Activated naive CD4-positive, alpha-beta T cell treated with anti-CD3 and anti-CD28 coated beads, Interleukin-2, amount 50 U/mL, for 72 hours (primary cell): ENCODE measurements around the gene RAP1GAP. TPM values are rescaled to one million over a fixed set of nuclear protein-coding genes. Genes with fewer than 3 reads are reported as not detected.
A peak's percentile ranks its signal among the peaks of the same experiment; 100 is the strongest.

Experiments used
- ATAC-seq, 2 donors: fragments of 150-1000 bp; cut with Tn5 transposase; 2 replicates each; pipeline ENCODE4 v1.10.0; 2021; ENCODE audit warnings: mild to moderate bottlenecking in 2 of 2, moderate library complexity in 2 of 2
- DNase-seq, 2 donors: peaks; one replicate each; pipeline ENCODE4 v3.0.0; 2021 to 2022; ENCODE audit warnings: low spot score in 2 of 2
- H3K27ac Mint-ChIP-seq, 2 donors: one replicate each; pipeline ENCODE4 v1.8.0; 2022; ENCODE audit warnings: mild to moderate bottlenecking in 2 of 2, mixed read lengths in 2 of 2
- H3K36me3 Mint-ChIP-seq, 2 donors: one replicate each; pipeline ENCODE4 v1.8.0; 2022; ENCODE audit warnings: mixed read lengths in 2 of 2
- H3K9me3 Mint-ChIP-seq, 2 donors: one replicate each; pipeline ENCODE4 v1.8.0; 2022; ENCODE audit warnings: mixed read lengths in 2 of 2
- total RNA-seq, 2 donors: library from RNA; stranded (reverse); gene quantifications; one replicate each; pipeline ENCODE4 v1.2.3, GENCODE V29; 2022

The RAP1GAP gene
- total RNA-seq, 2 donors from 2014 or later, result 0.46 to 2.1 TPM

- Mint-ChIP-seq H3K9me3 (no peaks in the 10 kb centered on the region), H3K27ac (no peak overlapping the region), H3K36me3 (no peaks in the 10 kb centered on the region)
- DNase-seq, result no peak
- no peak for ATAC-seq
These were observed 13.9 kb downstream of the RAP1GAP start for GRCh38 chr1:21655259-21655658.

GRCh38 chr1:21654209-21654608 is 14.9 kb downstream of the RAP1GAP start:
- ATAC-seq (no peak), DNase-seq (no peak)
- Mint-ChIP-seq H3K9me3 (no peaks in the 10 kb centered on the region), H3K27ac (no peak overlapping the region), H3K36me3 (no peaks in the 10 kb centered on the region)

- no peak for DNase-seq
- Mint-ChIP-seq H3K27ac (no peak overlapping the region), H3K9me3 (no peaks in the 10 kb centered on the region), H3K36me3 (no peaks in the 10 kb centered on the region)
- no peak for ATAC-seq
These were observed 15.4 kb downstream of the RAP1GAP start for GRCh38 chr1:21653744-21654100.

GRCh38 chr1:21652937-21653743 is 16.0 kb downstream of the RAP1GAP start:
- H3K9me3 Mint-ChIP-seq, result no peaks in the 10 kb centered on the region
- H3K27ac Mint-ChIP-seq, result no peak overlapping the region
- no peaks in the 10 kb centered on the region for H3K36me3 Mint-ChIP-seq
- DNase-seq, result no peak
- no peak for ATAC-seq

- Mint-ChIP-seq H3K36me3 (no peaks in the 10 kb centered on the region), H3K27ac (peak overlapping the region in 1 of 2 donors; percentile 15), H3K9me3 (no peaks in the 10 kb centered on the region)
- DNase-seq (no peak), ATAC-seq (peak in 1 of 2 donors; percentile 9)
These were observed 16.8 kb downstream of the RAP1GAP start for GRCh38 chr1:21652101-21652936.

- ATAC-seq (peak; percentile 72 to 79), DNase-seq (peak in 1 of 2 donors; percentile 43)
- H3K9me3 Mint-ChIP-seq, result no peaks in the 10 kb centered on the region
- H3K27ac Mint-ChIP-seq, result peak overlapping the region in 1 of 2 donors; percentile 56
- H3K36me3 Mint-ChIP-seq, result no peaks in the 10 kb centered on the region
These were observed 17.7 kb downstream of the RAP1GAP start for GRCh38 chr1:21651214-21652042.

- no peak overlapping the region for H3K27ac Mint-ChIP-seq
- no peaks in the 10 kb centered on the region for H3K9me3 Mint-ChIP-seq
These were observed 18.8 kb downstream of the RAP1GAP start for GRCh38 chr1:21650400-21650799.

GRCh38 chr1:21649315-21649714 is 19.8 kb downstream of the RAP1GAP start:
- H3K36me3 Mint-ChIP-seq, result no peaks in the 10 kb centered on the region
- H3K27ac Mint-ChIP-seq, result no peak overlapping the region
- no peaks in the 10 kb centered on the region for H3K9me3 Mint-ChIP-seq
- no peak for DNase-seq
- no peak for ATAC-seq

More at GRCh38 chr1:21650400-21650799, 18.8 kb downstream of the RAP1GAP start:
- H3K36me3 Mint-ChIP-seq, result no peaks in the 10 kb centered on the region
- DNase-seq, result no peak
- ATAC-seq, result no peak

- ATAC-seq, result no peak
- Mint-ChIP-seq H3K9me3 (no peaks in the 10 kb centered on the region), H3K36me3 (no peaks in the 10 kb centered on the region), H3K27ac (peak overlapping the region in 1 of 2 donors; percentile 12)
- DNase-seq, result no peak
These were observed 20.4 kb downstream of the RAP1GAP start for GRCh38 chr1:21648791-21649190.

GRCh38 chr1:21648352-21648730 is 20.8 kb downstream of the RAP1GAP start:
- Mint-ChIP-seq H3K9me3 (no peaks in the 10 kb centered on the region), H3K27ac (no peak overlapping the region), H3K36me3 (no peaks in the 10 kb centered on the region)
- DNase-seq, result no peak
- ATAC-seq, result no peak

- ATAC-seq (peak in 1 of 2 donors; percentile 40), DNase-seq (peak in 1 of 2 donors; percentile 56)
- Mint-ChIP-seq H3K36me3 (no peaks in the 10 kb centered on the region), H3K9me3 (no peaks in the 10 kb centered on the region), H3K27ac (no peak overlapping the region)
These were observed 21.5 kb downstream of the RAP1GAP start for GRCh38 chr1:21647431-21648351.

GRCh38 chr1:21645550-21645949 is 23.6 kb downstream of the RAP1GAP start:
- DNase-seq (no peak), ATAC-seq (no peak)
- H3K9me3 Mint-ChIP-seq, result no peaks in the 10 kb centered on the region
- no peaks in the 10 kb centered on the region for H3K36me3 Mint-ChIP-seq
- no peak overlapping the region for H3K27ac Mint-ChIP-seq

GRCh38 chr1:21644906-21645305 is 24.3 kb downstream of the RAP1GAP start:
- no peak for ATAC-seq
- Mint-ChIP-seq H3K9me3 (no peaks in the 10 kb centered on the region), H3K36me3 (no peaks in the 10 kb centered on the region), H3K27ac (no peak overlapping the region)
- DNase-seq, result no peak

- no peak overlapping the region for H3K27ac Mint-ChIP-seq
- H3K9me3 Mint-ChIP-seq, result no peaks in the 10 kb centered on the region
- no peak for ATAC-seq
- no peaks in the 10 kb centered on the region for H3K36me3 Mint-ChIP-seq
- DNase-seq, result no peak
These were observed 24.8 kb downstream of the RAP1GAP start for GRCh38 chr1:21644348-21644747.

GRCh38 chr1:21643624-21644023 is 25.5 kb downstream of the RAP1GAP start:
- DNase-seq, result no peak
- Mint-ChIP-seq H3K27ac (no peak overlapping the region), H3K36me3 (no peaks in the 10 kb centered on the region), H3K9me3 (no peaks in the 10 kb centered on the region)
- ATAC-seq, result no peak
